Left forelimb (tissue), 1 donor: ENCODE measurements around the gene DNALI1.

Source experiments
- DNase-seq: peaks from one replicate; pipeline ENCODE4 v3.0.0-alpha.2; 2018; ENCODE audit warnings: low spot score

DNALI1 gene

DNA sequence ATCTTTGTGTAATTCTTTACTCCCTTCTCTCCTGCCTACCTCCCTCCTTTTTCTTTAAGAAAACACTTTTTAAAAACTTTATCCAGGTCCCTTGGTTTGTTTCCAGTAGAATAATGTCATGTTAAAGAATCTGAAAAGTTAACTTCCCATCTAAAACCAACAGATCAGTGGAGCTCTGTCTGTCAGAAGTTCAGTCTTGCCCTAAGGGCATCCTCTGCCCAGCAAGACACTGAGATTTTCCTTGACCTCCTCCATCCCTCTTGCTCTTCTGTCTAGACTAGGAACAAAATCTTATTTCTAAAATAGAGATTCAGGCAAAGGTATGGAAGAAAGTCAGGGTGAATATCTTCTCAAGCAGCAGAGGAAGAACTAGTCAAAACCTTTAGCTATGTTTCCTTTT, 44.7 kb downstream of the DNALI1 start:
- DNase-seq: no peak

DNA sequence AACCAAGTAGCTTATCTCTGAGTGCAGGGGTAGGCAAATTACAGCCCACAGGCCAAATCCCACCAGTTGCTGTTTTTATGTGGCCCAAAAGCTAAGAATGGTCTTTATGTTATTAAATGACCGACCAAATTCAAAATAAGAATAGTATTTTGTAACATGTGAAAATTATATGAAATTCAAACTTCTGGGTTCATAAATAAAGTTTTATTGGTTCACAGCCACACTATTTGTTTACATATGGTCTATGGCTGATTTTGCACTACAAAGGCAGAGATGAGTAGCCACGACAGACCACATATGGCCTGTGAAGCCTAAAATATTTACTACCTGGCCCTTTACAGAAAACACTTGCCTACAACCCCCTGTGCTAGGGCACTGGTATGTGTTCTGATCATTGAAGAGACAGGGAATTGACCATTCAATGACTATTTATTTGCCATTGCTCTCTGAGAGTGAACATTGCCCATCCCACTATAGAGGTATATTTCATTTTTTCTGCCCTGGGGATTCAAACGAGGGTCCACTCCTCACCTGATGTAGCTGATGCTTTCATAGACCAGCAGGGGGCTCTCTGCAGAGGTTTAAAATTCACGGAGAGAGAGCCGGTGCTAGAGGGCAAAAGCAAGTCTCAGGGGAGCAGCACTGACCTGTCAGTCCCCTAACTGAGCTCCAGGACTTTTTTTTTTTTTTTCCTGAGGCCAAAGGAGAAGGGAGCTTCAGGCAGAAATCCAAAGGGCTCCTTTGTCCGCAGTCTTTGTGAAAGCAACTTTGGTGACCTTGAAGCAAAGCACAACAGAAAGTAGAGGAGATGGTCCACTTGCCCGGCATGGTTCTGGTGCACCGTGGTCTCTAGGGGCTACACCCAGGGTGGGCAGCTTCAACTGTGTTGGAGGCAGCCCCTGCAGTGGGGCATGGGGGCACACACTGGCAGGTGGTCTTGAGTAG, 46.3 kb downstream of the DNALI1 start:
- DNase-seq: no peak

DNA sequence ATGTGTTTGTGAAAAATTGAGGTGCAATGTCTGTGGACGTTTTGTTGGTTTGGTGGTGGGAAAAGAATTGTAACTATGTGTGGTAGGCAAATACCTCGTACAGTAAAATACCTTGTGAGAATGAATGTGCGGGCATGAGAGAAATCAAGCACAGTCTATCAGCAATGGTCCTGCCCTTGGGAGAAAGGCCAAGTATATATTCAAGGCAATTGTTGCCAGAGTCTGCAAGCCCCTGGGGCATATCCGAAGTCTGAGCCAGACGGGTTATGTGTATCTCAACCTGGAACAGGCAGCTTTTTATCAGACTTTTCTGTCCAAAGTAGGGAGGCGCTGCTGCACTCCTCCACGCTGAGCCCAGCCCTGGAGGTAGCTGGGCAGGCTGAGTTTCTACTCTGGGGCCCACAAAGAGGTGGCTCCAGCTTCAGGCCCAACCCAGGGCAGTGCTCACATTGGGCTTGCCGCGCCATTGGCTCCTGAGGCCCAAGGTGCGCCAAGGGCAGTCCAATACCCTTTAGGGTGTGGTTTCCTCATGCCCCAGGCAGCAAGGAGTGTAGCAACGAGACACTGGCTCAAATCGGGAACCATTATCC, 48.4 kb downstream of the DNALI1 start:
- DNase-seq: no peak

DNA sequence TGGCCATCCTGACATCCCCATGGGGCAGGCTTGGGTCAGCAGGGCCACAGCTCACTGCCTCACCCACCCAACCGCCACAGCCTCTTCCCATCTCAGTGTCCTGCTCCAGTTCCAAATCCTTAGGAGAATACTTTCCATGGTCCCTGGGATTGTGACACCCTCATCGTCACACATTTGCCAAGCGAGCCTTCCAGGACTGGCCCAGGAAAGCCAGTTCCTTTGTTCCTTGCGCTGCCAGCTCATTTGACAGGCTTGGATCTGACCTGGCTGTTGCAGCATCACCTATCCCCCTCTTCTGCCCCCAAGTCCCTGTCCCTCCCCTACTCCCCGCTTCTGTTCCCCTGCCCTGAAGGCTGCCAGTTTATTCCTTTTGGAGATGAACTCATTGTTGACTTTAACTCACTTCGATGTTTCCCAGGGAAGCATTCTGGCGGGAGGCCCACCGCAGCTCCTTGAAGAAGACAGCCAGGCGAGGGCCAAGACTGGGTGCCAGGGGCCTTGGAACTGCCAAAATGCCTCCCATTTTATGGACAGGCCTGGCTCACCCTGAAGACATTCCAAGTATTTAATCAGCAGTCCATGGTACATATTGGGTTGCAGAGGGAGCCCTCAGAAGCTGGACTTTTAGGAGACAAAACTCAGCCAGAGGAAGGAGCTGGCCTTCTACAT, 49.2 kb downstream of the DNALI1 start:
- no peak for DNase-seq

DNA sequence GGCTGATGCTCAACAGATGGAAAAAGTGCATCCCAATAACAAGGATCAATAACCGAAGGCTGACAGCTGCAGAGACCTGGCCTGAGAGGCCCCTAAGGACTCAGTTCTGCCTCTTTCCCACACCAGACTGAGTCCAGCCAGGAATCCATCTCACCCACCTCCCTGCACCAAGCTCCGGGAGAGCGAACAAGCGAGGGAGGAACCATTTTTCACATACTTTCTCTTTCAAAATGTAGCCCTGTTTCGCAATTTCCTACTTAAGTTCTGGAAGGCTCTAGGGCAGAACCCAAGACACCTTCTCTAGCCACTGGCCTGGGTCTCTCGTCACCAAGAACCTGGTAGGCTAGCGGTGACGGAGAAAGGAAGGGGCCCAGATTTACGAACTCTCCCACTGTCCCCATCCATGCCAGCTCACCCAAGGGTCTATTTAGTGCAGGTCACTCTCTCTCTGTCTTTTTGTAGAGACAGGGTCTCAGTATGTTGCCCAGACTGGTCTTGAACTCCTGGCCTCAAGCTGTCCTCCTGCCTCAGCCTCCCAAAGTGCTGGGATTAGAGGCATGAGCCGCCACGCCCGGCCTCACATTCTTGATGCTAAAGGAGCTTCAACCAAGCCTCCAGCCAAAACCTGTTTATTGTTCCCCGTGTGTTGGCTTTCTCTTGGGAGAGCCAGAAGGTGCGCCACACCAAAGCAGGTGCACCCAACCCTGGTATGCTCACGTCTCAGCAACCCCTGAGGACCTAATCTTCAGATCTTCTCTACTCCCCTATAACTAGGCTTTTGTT, 49.9 kb downstream of the DNALI1 start:
- DNase-seq: no peak

DNA sequence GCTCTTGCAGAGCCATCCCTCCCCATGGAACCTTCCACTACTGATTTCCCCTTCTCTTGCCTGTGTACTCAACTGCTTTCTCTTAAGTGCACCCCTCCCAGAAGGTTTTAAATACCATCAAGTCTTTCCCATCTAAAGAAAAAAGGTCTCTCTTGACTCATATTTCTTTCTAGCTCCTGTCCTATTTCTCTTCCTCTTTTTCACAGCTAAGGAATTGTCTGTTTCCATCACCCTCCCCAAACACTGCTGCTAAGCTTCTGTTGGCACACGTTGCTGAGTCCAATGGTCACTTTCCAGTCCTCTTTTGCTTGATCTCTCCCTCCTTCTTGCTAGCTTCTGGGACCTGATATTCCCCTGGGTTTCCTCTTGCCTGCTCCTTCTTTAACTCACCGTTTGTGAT, 52.3 kb downstream of the DNALI1 start:
- DNase-seq: no peak

DNA sequence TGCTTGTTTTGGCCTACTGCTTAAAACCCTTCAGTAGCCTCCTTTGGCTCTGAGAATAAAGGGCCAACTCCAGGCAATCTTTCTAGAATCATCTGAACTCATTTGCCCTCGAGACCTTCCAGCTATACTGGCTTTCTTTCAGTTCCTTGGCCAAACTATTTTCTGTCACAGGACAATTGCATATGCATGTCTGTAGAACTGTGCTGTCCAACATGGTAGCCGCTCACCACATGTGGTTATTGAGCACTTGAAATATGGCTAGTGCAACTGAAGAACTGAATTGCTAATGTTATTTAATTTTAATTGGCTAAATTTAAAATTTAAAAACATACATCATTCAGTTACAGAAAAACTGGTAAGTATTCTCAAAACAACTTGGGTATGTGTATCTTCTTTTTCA, 53.3 kb downstream of the DNALI1 start:
- DNase-seq: no peak

DNA sequence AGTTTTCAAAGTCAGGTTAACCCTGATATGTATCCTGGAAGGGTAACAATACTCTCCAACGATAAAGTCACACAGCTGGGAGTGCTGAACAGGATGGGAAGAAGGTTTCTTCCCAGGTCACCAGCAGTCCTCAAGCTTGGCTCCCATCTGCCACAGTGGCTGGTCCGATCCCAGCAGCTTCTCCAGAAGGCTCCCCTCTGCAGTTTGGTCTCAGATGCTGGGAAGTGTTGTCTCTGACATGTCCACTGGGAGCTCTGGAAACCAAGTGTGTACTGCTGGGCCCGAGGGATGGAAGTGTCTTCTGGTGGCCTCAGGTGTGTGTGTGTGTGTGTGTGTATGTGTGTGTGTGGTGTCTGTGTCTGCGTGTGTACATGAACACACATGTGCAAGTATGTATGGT, 55.4 kb downstream of the DNALI1 start:
- no peak for DNase-seq

DNA sequence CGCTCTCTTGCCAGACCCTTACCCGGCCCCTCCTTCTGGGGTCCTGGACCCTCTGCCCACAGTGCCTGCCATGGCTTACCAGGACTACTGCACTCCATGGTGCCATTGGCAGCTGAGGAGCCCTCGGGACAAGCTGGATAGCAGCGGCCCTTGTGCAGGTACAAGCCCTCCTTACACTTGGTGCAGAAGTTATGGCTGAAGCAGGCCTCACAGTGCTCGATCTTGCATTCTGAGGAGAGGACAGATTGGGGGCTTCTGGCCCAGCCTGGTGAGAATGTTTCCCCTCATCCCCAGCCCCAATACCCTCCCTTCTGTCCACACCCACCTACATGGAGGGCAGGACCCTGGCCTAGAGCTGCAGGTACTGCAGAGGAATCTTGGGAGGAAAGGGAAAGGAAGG, 57.4 kb downstream of the DNALI1 start:
- DNase-seq: no peak

DNA sequence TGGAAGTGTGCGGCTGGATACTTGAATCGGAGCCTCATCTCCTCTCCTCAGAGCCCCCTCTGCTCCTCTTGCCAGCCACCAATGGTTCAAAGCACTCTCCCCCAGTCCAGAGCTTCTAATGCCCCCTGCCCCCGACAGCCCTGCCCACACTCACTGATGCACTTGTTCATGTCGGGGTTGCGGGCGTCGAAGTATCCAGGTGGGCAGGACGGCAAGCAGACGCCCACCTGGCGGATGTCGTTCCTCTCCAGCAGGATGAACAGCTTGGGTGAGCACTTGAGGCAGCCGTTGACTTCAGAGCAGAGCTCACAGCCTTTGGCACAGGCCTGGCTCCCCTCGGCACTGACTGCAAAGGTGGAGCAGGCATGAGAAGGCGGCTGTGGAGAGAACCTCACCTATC, 59.6 kb downstream of the DNALI1 start:
- DNase-seq: no peak
